ENCODE measurements around the gene FMO5. TPM values are rescaled to one million over a fixed set of nuclear protein-coding genes. Genes with fewer than 3 reads are reported as not detected.
"Not testable (repeated sequence)": the region's sequence is repeated elsewhere in the genome, so short reads cannot be mapped to it uniquely, and the experiment has no call there.

FMO5 gene
- total and polyA plus RNA-seq, 10 donors = 2.8 to 13.4 (median 5.1) TPM

- Histone ChIP-seq H3K27ac (no peak overlapping the region), H3K27me3 (replicated peaks in 1 of 7) (no peaks in the 10 kb centered on the region), H3K4me3 (no peak overlapping the region), H3K4me1 (peaks cover 0 to under 1% (median 0%) of the 10 kb centered on the region in 6 donors), H3K36me3 (no peaks in the 10 kb centered on the region), H3K9me3 (peaks cover 0 to 12% (median 0%) of the 10 kb centered on the region in 8 donors)
- TF ChIP-seq POLR2A (IDR thresholded peaks at IDR 0.05) (no peak), POLR2AphosphoS5 (IDR thresholded peaks at IDR 0.05) (no peak), CTCF (IDR thresholded peaks at IDR 0.05 in 8 of 11, conservative IDR thresholded peaks at IDR 0.05 in 3 of 11) (no peak)
- WGBS, 5 donors = 50 to 100% (median 84%) methylated on average over 1 to 2 of the region's 2 CpGs
- intact Hi-C loops (cut with DNase I; ENCODE audit: low total_unique reads) = no loop called here
- DNase-seq = no peak
These were observed 11.3 kb upstream of the FMO5 start for GRCh38 chr1:147236448-147236847.

DNA sequence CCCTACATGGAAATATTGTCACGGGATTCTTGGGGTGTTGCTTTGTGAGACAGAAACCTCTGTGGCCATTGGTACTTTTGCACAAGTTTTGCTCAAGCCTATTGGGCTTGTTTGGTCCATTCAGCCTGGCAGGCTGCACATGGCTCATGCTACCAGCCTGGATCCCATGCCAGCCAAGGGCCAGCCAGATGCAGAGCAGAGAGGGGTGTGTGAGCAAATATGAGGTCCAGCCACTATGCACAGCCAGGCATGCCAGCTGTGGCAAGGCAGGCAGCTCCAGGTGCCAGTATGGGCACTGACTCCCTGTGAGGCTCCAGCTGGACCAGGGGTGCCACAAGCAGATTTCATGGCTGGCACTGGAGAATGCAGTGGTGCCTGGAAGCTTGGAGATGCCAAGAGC lies 10.7 kb upstream of the FMO5 start:
- DNase-seq = no peak
- WGBS, 5 donors = 88 to 100% (median 95%) methylated on average over 1 of the region's 1 CpG
- Histone ChIP-seq H3K27ac (no peak overlapping the region), H3K4me1 (no peaks in the 10 kb centered on the region), H3K4me3 (no peak overlapping the region), H3K27me3 (replicated peaks in 1 of 7) (no peaks in the 10 kb centered on the region), H3K9me3 (peaks cover 0 to 12% (median 0%) of the 10 kb centered on the region in 8 donors), H3K36me3 (no peaks in the 10 kb centered on the region)
- TF ChIP-seq POLR2A (IDR thresholded peaks at IDR 0.05) = no peak
- no peak for TF ChIP-seq CTCF (IDR thresholded peaks at IDR 0.05 in 8 of 11, conservative IDR thresholded peaks at IDR 0.05 in 3 of 11)
- TF ChIP-seq POLR2AphosphoS5 (IDR thresholded peaks at IDR 0.05) = no peak
- intact Hi-C loops (cut with DNase I; ENCODE audit: low total_unique reads) = no loop called here

DNA sequence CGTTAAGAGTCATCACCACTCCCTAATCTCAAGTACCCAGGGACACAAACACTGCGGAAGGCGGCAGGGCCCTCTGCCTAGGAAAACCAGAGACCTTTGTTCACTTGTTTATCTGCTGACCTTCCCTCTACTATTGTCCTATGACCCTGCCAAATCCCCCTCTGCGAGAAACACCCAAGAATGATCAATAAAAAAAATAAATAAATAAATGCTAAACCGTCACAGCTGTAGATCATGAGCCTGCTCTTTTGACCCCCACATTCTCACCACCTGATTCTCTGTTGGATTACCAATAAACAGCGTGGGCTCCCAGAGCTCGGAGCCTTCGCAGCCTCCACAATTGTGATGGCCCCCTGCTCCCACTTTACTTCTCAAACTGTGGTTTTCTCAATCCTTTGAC lies 8.8 kb upstream of the FMO5 start:
- H3K4me3 ChIP-seq; H3K36me3 ChIP-seq; H3K27ac ChIP-seq; intact Hi-C loops (cut with DNase I; ENCODE audit: low total_unique reads); H3K27me3 ChIP-seq (replicated peaks in 1 of 7); H3K4me1 ChIP-seq; DNase-seq: not testable (repeated sequence)
- H3K9me3 ChIP-seq = peaks cover 0 to 12% (median 0%) of the 10 kb centered on the region in 8 donors
- whole genome bisulfite sequencing, 5 donors = 78 to 90% (median 83%) methylated on average over 6 to 8 of the region's 8 CpGs

DNA sequence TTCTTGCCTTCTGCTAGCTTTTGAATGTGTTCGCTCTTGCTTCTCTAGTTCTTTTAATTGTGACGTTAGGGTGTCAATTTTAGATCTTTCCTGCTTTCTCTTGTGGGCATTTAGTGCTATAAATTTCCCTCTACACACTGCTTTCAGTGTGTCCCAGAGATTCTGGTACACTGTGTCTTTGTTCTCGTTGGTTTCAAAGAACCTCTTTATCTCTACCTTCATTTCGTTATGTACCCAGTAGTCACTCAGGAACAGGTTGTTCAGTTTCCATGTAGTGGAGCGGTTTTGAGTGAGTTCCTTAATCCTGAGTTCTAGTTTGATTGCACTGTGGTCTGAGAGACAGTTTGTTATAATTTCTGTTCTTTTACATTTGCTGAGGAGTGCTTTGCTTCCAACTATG lies 5.9 kb upstream of the FMO5 start:
- intact Hi-C loops (cut with DNase I; ENCODE audit: low total_unique reads); H3K27me3 ChIP-seq (replicated peaks in 1 of 7); DNase-seq; H3K9me3 ChIP-seq; H3K4me3 ChIP-seq; H3K27ac ChIP-seq; H3K4me1 ChIP-seq; H3K36me3 ChIP-seq: not testable (repeated sequence)
- WGBS, 5 donors = 85 to 94% (median 91%) methylated on average over 5 of the region's 5 CpGs

- H3K4me3 ChIP-seq = peak overlapping the region in 2 of 8 donors; percentile 57 to 78
- peaks cover 0 to 26% (median 9%) of the 10 kb centered on the region in 6 donors for H3K4me1 ChIP-seq
- H3K36me3 ChIP-seq = no peaks in the 10 kb centered on the region
- H3K27ac ChIP-seq = peak overlapping the region in 1 of 8 donors; percentile 5
- 61 to 79% (median 79%) methylated on average over 14 of the region's 14 CpGs for WGBS, 5 donors
- intact Hi-C loops (cut with DNase I; ENCODE audit: low total_unique reads) = no loop called here
- no peaks in the 10 kb centered on the region for H3K27me3 ChIP-seq (replicated peaks in 1 of 7)
- no peak for TF ChIP-seq CTCF (IDR thresholded peaks at IDR 0.05 in 8 of 11, conservative IDR thresholded peaks at IDR 0.05 in 3 of 11)
- DNase-seq = no peak
- H3K9me3 ChIP-seq = no peaks in the 10 kb centered on the region
These were observed 1.2 kb downstream of the FMO5 start for GRCh38 chr1:147223740-147224615.

Data from spleen (tissue), 11 donors.